Ishikawa (cell line): ENCODE results near the gene BAG1.

Experiments
- CEBPB ChIP-seq: IDR thresholded peaks from 2 replicates; pipeline ENCODE4 v1.6.1; 2012
- CREB1 ChIP-seq: IDR thresholded peaks from 2 replicates; pipeline ENCODE4 v1.6.1; 2012; ENCODE audit warnings: low read depth
- EGR1 ChIP-seq: IDR thresholded peaks from 2 replicates; pipeline ENCODE4 v1.6.1; 2012
- EP300 ChIP-seq: IDR thresholded peaks from 2 replicates; pipeline ENCODE4 v1.6.1; 2012; ENCODE audit warnings: borderline replicate concordance
- FOXM1 ChIP-seq: IDR thresholded peaks from 2 replicates; pipeline ENCODE4 v1.6.1; 2012; ENCODE audit warnings: low read depth, borderline replicate concordance
- NFIC ChIP-seq: IDR thresholded peaks from 2 replicates; pipeline ENCODE4 v1.6.1; 2012
- RAD21 ChIP-seq: IDR thresholded peaks from 2 replicates; pipeline ENCODE4 v1.6.1; 2012; ENCODE audit warnings: low read depth
- TAF1 ChIP-seq: IDR thresholded peaks from 2 replicates; pipeline ENCODE4 v1.6.1; 2012; ENCODE audit warnings: low read depth, mild to moderate bottlenecking
- TCF12 ChIP-seq: IDR thresholded peaks from 2 replicates; pipeline ENCODE4 v1.6.1; 2012; ENCODE audit warnings: low read depth
- TEAD4 ChIP-seq: IDR thresholded peaks from 2 replicates; pipeline ENCODE4 v1.6.1; 2012
- YY1 ChIP-seq: IDR thresholded peaks from 2 replicates; pipeline ENCODE4 v1.6.1; 2012; ENCODE audit warnings: low read depth
- ZBTB7A ChIP-seq: IDR thresholded peaks from 2 replicates; pipeline ENCODE4 v1.6.1; 2012; ENCODE audit warnings: low read depth
- TF ChIP-seq, protein P1 (sequence below): IDR thresholded peaks from 2 replicates; pipeline ENCODE4 v1.6.1; 2012
- TF ChIP-seq, protein P2 (sequence below): IDR thresholded peaks from 2 replicates; pipeline ENCODE4 v1.6.1; 2012; ENCODE audit warnings: low read depth, mild to moderate bottlenecking
- TF ChIP-seq, protein P3 (sequence below): IDR thresholded peaks from 2 replicates; pipeline ENCODE4 v1.6.1; 2012

The BAG1 gene

DNA sequence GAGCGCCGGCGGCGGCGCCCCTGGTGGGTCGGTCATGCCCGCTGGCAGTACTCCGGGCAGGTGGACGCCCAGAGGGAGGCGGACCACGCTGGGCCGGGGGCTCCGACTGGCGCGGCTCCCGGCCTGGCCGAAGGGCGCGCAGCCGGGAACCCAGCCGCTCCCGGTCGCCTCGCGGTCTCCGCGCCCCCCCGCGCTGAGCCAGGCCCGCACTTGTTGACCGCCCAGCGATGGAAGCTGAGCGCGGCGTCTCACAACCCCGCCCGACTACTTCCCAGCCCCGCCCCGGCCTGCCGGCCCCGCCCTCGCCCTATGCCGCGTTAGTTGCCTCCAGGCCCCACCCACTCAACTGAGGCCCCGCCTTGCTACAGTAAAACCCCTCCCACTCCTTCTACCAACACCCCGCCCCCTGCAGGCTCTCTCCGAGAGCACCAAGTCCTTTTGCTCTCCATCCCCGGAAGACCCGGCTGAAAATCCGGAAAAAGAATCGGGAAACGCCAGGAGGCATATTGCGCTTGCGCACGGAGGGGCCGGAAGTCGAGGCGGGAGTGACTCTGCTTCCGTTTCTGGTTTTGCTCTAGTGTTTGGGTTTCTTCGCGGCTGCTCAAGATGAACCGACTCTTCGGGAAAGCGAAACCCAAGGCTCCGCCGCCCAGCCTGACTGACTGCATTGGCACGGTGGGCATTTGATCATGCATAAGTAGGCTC, at the start of gene BAG1, which contains the start of gene CHMP5:
Gene BAG1, minus strand, starts transcription at position 236 of the 705 bp plus-strand sequence.
Gene CHMP5, plus strand, starts transcription at position 577 of the 705 bp plus-strand sequence. Its CDS starts 30 bp downstream, at position 607.
- TF ChIP-seq TEAD4 (no peak), EP300 (no peak), NFIC (no peak; the same call in 1 of the 2 replicates), TAF1 (peak; percentile 58; the same call in 1 of the 2 replicates), EGR1 (no peak), CREB1 (peak; percentile 63), YY1 (0 out of 2 replicates have a peak, but pooled peaks have one; percentile 3), FOXM1 (no peak), ZBTB7A (no peak)
- TF ChIP-seq, protein P1, sequence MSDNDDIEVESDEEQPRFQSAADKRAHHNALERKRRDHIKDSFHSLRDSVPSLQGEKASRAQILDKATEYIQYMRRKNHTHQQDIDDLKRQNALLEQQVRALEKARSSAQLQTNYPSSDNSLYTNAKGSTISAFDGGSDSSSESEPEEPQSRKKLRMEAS, result peak; percentile 41; the same call in 1 of the 2 replicates
- TF ChIP-seq, protein P2, sequence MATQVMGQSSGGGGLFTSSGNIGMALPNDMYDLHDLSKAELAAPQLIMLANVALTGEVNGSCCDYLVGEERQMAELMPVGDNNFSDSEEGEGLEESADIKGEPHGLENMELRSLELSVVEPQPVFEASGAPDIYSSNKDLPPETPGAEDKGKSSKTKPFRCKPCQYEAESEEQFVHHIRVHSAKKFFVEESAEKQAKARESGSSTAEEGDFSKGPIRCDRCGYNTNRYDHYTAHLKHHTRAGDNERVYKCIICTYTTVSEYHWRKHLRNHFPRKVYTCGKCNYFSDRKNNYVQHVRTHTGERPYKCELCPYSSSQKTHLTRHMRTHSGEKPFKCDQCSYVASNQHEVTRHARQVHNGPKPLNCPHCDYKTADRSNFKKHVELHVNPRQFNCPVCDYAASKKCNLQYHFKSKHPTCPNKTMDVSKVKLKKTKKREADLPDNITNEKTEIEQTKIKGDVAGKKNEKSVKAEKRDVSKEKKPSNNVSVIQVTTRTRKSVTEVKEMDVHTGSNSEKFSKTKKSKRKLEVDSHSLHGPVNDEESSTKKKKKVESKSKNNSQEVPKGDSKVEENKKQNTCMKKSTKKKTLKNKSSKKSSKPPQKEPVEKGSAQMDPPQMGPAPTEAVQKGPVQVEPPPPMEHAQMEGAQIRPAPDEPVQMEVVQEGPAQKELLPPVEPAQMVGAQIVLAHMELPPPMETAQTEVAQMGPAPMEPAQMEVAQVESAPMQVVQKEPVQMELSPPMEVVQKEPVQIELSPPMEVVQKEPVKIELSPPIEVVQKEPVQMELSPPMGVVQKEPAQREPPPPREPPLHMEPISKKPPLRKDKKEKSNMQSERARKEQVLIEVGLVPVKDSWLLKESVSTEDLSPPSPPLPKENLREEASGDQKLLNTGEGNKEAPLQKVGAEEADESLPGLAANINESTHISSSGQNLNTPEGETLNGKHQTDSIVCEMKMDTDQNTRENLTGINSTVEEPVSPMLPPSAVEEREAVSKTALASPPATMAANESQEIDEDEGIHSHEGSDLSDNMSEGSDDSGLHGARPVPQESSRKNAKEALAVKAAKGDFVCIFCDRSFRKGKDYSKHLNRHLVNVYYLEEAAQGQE, result no peak

DNA sequence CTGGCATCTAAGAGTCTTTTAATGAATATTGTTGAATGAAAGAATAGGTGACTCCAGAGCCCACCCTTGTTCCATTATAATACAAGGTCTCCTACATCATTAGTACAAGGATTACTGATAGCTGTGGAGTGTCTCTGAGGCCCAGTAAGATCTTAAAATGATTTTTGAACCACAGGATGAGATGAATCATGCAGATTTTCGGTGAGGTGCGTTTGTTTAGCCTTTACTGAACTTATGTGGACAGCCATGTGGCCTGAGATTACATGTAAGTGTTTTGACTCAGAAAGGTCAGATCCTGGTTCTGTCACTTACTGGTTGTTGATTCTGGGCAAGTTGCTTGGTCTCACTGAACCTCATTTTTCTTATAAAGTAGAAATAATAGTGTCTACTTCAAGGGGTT, 47.4 kb upstream of the BAG1 start:
- TF ChIP-seq EGR1, result no peak
- no peak for TF ChIP-seq ZBTB7A
- TF ChIP-seq YY1, result no peak
- TF ChIP-seq FOXM1, result no peak
- TF ChIP-seq, protein P1, result no peak
- no peak for TF ChIP-seq TAF1
- no peak for TF ChIP-seq CEBPB
- TF ChIP-seq, protein P3, sequence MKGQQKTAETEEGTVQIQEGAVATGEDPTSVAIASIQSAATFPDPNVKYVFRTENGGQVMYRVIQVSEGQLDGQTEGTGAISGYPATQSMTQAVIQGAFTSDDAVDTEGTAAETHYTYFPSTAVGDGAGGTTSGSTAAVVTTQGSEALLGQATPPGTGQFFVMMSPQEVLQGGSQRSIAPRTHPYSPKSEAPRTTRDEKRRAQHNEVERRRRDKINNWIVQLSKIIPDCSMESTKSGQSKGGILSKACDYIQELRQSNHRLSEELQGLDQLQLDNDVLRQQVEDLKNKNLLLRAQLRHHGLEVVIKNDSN, result no peak
- TF ChIP-seq TEAD4, result no peak
- TF ChIP-seq NFIC, result no peak

DNA sequence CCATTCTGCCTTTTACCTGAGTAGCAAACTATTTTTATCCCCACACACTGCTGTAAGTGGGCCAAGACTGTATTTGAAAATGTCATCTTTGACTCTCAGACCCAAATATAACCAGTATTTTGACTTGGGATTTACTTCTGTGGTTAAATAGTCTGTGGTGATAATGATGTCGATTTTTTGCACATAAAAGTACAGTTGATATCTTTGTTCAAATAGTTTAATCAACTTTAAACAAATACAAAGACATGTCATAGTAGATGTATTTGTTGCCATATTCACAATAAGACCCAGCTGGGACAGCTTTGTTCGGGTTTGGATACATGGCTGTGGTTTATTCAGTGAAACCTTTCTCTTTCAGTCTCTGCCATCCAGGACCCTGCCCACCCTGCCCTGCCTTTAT, 46.2 kb upstream of the BAG1 start:
- TF ChIP-seq NFIC, result no peak
- no peak for TF ChIP-seq ZBTB7A
- no peak for TF ChIP-seq TEAD4
- TF ChIP-seq EP300, result no peak
- no peak for TF ChIP-seq FOXM1
- TF ChIP-seq TCF12, result no peak
- no peak for TF ChIP-seq TAF1
- no peak for TF ChIP-seq RAD21
- TF ChIP-seq, protein P2, result no peak
- no peak for TF ChIP-seq YY1
- TF ChIP-seq EGR1, result no peak
- TF ChIP-seq, protein P1, result no peak
- TF ChIP-seq, protein P3, result no peak
- no peak for TF ChIP-seq CREB1
- TF ChIP-seq CEBPB, result no peak

DNA sequence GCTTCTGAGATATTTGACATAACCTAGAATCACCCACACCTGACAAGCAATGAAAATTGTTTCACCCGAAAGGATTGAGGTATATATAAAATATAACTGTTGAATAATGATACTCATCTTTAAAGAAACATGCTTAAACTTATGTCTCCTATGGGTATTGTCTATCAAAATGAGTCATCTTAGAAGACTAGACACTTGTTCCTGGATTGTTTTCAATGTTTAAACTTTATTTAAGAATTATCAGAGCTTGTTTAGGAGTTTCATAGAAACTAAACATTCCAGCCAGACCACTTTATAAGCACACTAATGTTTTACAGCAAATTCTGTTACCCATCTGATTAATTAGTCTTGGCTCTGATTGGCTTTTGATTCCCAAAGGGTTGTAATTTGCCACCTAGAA, 45.4 kb upstream of the BAG1 start:
- no peak for TF ChIP-seq CEBPB
- TF ChIP-seq RAD21, result no peak
- TF ChIP-seq TAF1, result no peak
- TF ChIP-seq, protein P2, result no peak
- no peak for TF ChIP-seq ZBTB7A
- TF ChIP-seq FOXM1, result no peak
- TF ChIP-seq, protein P3, result no peak
- TF ChIP-seq, protein P1, result no peak
- TF ChIP-seq EGR1, result no peak
- TF ChIP-seq YY1, result no peak
- no peak for TF ChIP-seq TCF12
- TF ChIP-seq CREB1, result no peak
- TF ChIP-seq NFIC, result no peak
- no peak for TF ChIP-seq EP300
- TF ChIP-seq TEAD4, result no peak
